GM23248 (cell line): ENCODE measurements around the gene STIL.

ENCODE experiments used
- EZH2 ChIP-seq: fragments of 200-600 bp; sonication (generic); IDR thresholded peaks from 2 replicates; pipeline ENCODE4 v1.6.1; 2018; ENCODE audit warnings: antibody characterized with exemption, mild to moderate bottlenecking; ENCODE audit not compliant: insufficient read depth, poor library complexity, severe bottlenecking
- EZH2phosphoT487 ChIP-seq: fragments of 200-600 bp; sonication (generic); IDR thresholded peaks from 2 replicates; pipeline ENCODE4 v1.6.1; 2018; ENCODE audit warnings: antibody characterized with exemption, moderate library complexity, mild to moderate bottlenecking, low read depth; ENCODE audit not compliant: insufficient read depth

GRCh38 chr1:47317841-47318240 lies 3.9 kb upstream of the STIL start:
- no peak for TF ChIP-seq EZH2
- TF ChIP-seq EZH2phosphoT487, result no peak
